PC-3 (cell line): ENCODE data around the gene FLCN. TPM values are rescaled to one million over a fixed set of nuclear protein-coding genes. Genes with fewer than 3 reads are reported as not detected.

Source experiments
- ATAC-seq: fragments of 200-7000 bp; cut with Tn5 transposase; 2 replicates; pipeline ENCODE4 v1.9.1; 2020; ENCODE audit warnings: mild to moderate bottlenecking, moderate library complexity
- BruUV-seq: library from RNA; stranded (reverse); fragments of 400-500 nt; replicated peaks from 2 replicates; lab custom pipeline; 2021; lab: Mats Ljungman, UMichigan
- CTCF ChIA-PET: fragments of 300-600 bp; sonication (Branson Sonifier 250); formaldehyde crosslinking; loops from one replicate; lab custom pipeline; 2022; ENCODE audit warnings: antibody characterized with exemption; lab: Charles Lee
- POLR2A ChIA-PET: fragments of 300-600 bp; sonication (Branson Sonifier 250); formaldehyde crosslinking; loops from one replicate; lab custom pipeline; 2022; ENCODE audit warnings: antibody characterized with exemption; ENCODE audit not compliant: unreplicated experiment; lab: Charles Lee
- DNase-seq: peaks from one replicate; pipeline ENCODE4 v3.0.0-alpha.2; 2015
- H2AFZ ChIP-seq: fragments of 300-600 bp; sonication (generic); 2 replicates; pipeline ENCODE4 v1.6.0; 2016; ENCODE audit warnings: antibody characterized with exemption, low read length
- H3F3A ChIP-seq: fragments of 300-600 bp; sonication (generic); one replicate; pipeline ENCODE4 v1.6.0; 2017; ENCODE audit warnings: antibody characterized with exemption, low read length, control low read depth, mild to moderate bottlenecking; ENCODE audit not compliant: unreplicated experiment
- H3K27ac ChIP-seq: fragments of 300-600 bp; sonication (generic); 2 replicates; pipeline ENCODE4 v1.5.1; 2016; ENCODE audit warnings: mild to moderate bottlenecking, low read length
- H3K27me3 ChIP-seq: fragments of 300-600 bp; sonication (generic); 2 replicates; pipeline ENCODE4 v1.6.1; 2016; ENCODE audit warnings: low read length, mixed read lengths
- H3K36me3 ChIP-seq: fragments of 300-600 bp; sonication (generic); 2 replicates; pipeline ENCODE4 v1.6.1; 2016; ENCODE audit warnings: low read depth, mixed run types, low read length, mixed read lengths
- H3K4me1 ChIP-seq: fragments of 300-600 bp; sonication (generic); 2 replicates; pipeline ENCODE4 v1.5.1; 2016; ENCODE audit warnings: low read length; ENCODE audit not compliant: insufficient read depth
- H3K4me2 ChIP-seq: fragments of 300-600 bp; sonication (generic); 2 replicates; pipeline ENCODE4 v1.6.0; 2016; ENCODE audit warnings: low read length
- H3K4me3 ChIP-seq: fragments of 300-600 bp; sonication (generic); 2 replicates; pipeline ENCODE4 v1.5.1; 2016; ENCODE audit warnings: mild to moderate bottlenecking, low read length, mixed read lengths
- H3K79me2 ChIP-seq: fragments of 300-600 bp; sonication (generic); 2 replicates; pipeline ENCODE4 v1.6.1; 2017; ENCODE audit warnings: low read length, mixed read lengths
- H3K9ac ChIP-seq: fragments of 300-600 bp; sonication (generic); 2 replicates; pipeline ENCODE4 v1.6.0; 2016; ENCODE audit warnings: mild to moderate bottlenecking, low read length
- H3K9me2 ChIP-seq: fragments of 300-600 bp; sonication (generic); replicated peaks from 2 replicates; pipeline ENCODE4 v1.6.1; 2016; ENCODE audit warnings: mixed run types, low read length, mixed read lengths
- H3K9me3 ChIP-seq: fragments of 300-600 bp; sonication (generic); 2 replicates; pipeline ENCODE4 v1.6.1; 2016; ENCODE audit warnings: low read length, mixed read lengths
- H4K20me1 ChIP-seq: fragments of 300-600 bp; sonication (generic); 2 replicates; pipeline ENCODE4 v1.6.1; 2016; ENCODE audit warnings: low read length, mixed read lengths
- CTCF ChIP-seq: fragments of 300-600 bp; sonication (generic); conservative IDR thresholded peaks from 2 replicates; pipeline ENCODE4 v1.5.1; 2017; ENCODE audit warnings: antibody characterized with exemption, low read depth, mild to moderate bottlenecking, low read length
- EZH2 ChIP-seq: fragments of 300-600 bp; sonication (generic); IDR thresholded peaks from one replicate; pipeline ENCODE4 v1.6.1; 2017; ENCODE audit warnings: antibody characterized with exemption, mild to moderate bottlenecking, low read length; ENCODE audit not compliant: unreplicated experiment
- EZH2phosphoT487 ChIP-seq: fragments of 300-600 bp; sonication (generic); IDR thresholded peaks from 2 replicates; pipeline ENCODE4 v1.6.1; 2018; ENCODE audit warnings: mild to moderate bottlenecking, antibody characterized with exemption, low read length, borderline replicate concordance
- intact Hi-C: fragments of 100-400 bp; cut with micrococcal nuclease; formaldehyde crosslinking; loops from 2 replicates; pipeline ENCODE4 v1.9.0; 2023
- total RNA-seq: library from RNA; depleted of rRNA; stranded (reverse); fragments of >200 nt; gene quantifications from 2 replicates; pipeline ENCODE4 v1.2.3, GENCODE V29; 2014

The FLCN gene
- total RNA-seq, 1 experiment from 2014 or later: 30.8 TPM

- H3K79me2 ChIP-seq: no peaks in the 10 kb centered on the region; the same call in 1 of the 2 replicates
- BruUV-seq: no TSS peak
- H4K20me1 ChIP-seq: peaks cover 9% of the 10 kb centered on the region; the same call in 1 of the 2 replicates
- ChIA-PET CTCF (no interaction called here), POLR2A (no interaction called here)
- DNase-seq (no peak), ATAC-seq (no peak)
- no peak overlapping the region for H3K4me2 ChIP-seq
- no peak overlapping the region for H2AFZ ChIP-seq
- H3K27me3 ChIP-seq: no peaks in the 10 kb centered on the region
- H3K4me3 ChIP-seq: no peak overlapping the region
- H3K9ac ChIP-seq: no peak overlapping the region
- no peaks in the 10 kb centered on the region for H3K9me2 ChIP-seq
- intact Hi-C loops: no loop called here
- TF ChIP-seq EZH2 (no peak), EZH2phosphoT487 (no peak), CTCF (no peak)
- no peak overlapping the region for H3K27ac ChIP-seq
- H3K9me3 ChIP-seq: no peaks in the 10 kb centered on the region
- H3F3A ChIP-seq: peaks cover 13% of the 10 kb centered on the region
- no peaks in the 10 kb centered on the region for H3K4me1 ChIP-seq
- H3K36me3 ChIP-seq: peaks cover 88% of the 10 kb centered on the region
These were observed 63.0 kb downstream of the FLCN start for GRCh38 chr17:17173921-17174320.

- Histone ChIP-seq H3F3A (peaks cover 16% of the 10 kb centered on the region), H2AFZ (no peak overlapping the region), H4K20me1 (peaks cover 14% of the 10 kb centered on the region; the same call in 1 of the 2 replicates), H3K9me3 (no peaks in the 10 kb centered on the region), H3K9ac (no peak overlapping the region), H3K27ac (no peak overlapping the region), H3K9me2 (no peaks in the 10 kb centered on the region), H3K36me3 (peaks cover 91% of the 10 kb centered on the region), H3K4me2 (no peak overlapping the region), H3K4me1 (no peaks in the 10 kb centered on the region), H3K27me3 (no peaks in the 10 kb centered on the region), H3K79me2 (no peaks in the 10 kb centered on the region; the same call in 1 of the 2 replicates), H3K4me3 (no peak overlapping the region)
- intact Hi-C loops: no loop called here
- TF ChIP-seq EZH2 (no peak), EZH2phosphoT487 (no peak), CTCF (no peak)
- ChIA-PET CTCF (no interaction called here), POLR2A (no interaction called here)
- ATAC-seq: no peak
- no TSS peak for BruUV-seq
- no peak for DNase-seq
These were observed 64.0 kb downstream of the FLCN start for GRCh38 chr17:17172990-17173389.

GRCh38 chr17:17172001-17172939, 64.7 kb downstream of the FLCN start:
- POLR2A ChIA-PET: interaction anchor here (0.6 kb wide), 1 partner anchor 17 kb away, joined by 8 read pairs; no protein-coding TSS in a partner anchor
- Histone ChIP-seq H3K9ac (no peak overlapping the region), H3K4me2 (no peak overlapping the region), H3K9me3 (no peaks in the 10 kb centered on the region), H3K36me3 (peaks cover 91% of the 10 kb centered on the region), H3K4me3 (no peak overlapping the region), H3F3A (peaks cover 9% of the 10 kb centered on the region), H3K27me3 (no peaks in the 10 kb centered on the region), H2AFZ (no peak overlapping the region), H3K79me2 (peaks cover under 1% of the 10 kb centered on the region; the same call in 1 of the 2 replicates), H4K20me1 (peaks cover 21% of the 10 kb centered on the region), H3K4me1 (no peaks in the 10 kb centered on the region), H3K27ac (no peak overlapping the region), H3K9me2 (no peaks in the 10 kb centered on the region)
- intact Hi-C loops: no loop called here
- no TSS peak for BruUV-seq
- DNase-seq (no peak), ATAC-seq (no peak)
- no peak for TF ChIP-seq CTCF
- TF ChIP-seq EZH2: no peak
- no peak for TF ChIP-seq EZH2phosphoT487
- CTCF ChIA-PET: no interaction called here
